Fibroblast of lung (primary cell): ENCODE measurements around the gene ZNF512B.

Experiments used
- EZH2 ChIP-seq: IDR thresholded peaks from 2 replicates; pipeline ENCODE4 v1.5.1; 2012; ENCODE audit warnings: low read length, control low read depth, mild to moderate bottlenecking; ENCODE audit errors: missing control alignments
- TF ChIP-seq, protein P1 (sequence below), 2 donors: IDR thresholded peaks in 1 of 2; conservative IDR thresholded peaks in 1 of 2; 1 replicate in 1 of 2; 2 replicates in 1 of 2; pipeline ENCODE4 v1.5.1; 2011 to 2012; ENCODE audit warnings: low read length in 2 of 2, control low read depth in 1 of 2, inconsistent platforms in 1 of 2, low read depth in 1 of 2, mild to moderate bottlenecking in 1 of 2

- TF ChIP-seq, protein P1, sequence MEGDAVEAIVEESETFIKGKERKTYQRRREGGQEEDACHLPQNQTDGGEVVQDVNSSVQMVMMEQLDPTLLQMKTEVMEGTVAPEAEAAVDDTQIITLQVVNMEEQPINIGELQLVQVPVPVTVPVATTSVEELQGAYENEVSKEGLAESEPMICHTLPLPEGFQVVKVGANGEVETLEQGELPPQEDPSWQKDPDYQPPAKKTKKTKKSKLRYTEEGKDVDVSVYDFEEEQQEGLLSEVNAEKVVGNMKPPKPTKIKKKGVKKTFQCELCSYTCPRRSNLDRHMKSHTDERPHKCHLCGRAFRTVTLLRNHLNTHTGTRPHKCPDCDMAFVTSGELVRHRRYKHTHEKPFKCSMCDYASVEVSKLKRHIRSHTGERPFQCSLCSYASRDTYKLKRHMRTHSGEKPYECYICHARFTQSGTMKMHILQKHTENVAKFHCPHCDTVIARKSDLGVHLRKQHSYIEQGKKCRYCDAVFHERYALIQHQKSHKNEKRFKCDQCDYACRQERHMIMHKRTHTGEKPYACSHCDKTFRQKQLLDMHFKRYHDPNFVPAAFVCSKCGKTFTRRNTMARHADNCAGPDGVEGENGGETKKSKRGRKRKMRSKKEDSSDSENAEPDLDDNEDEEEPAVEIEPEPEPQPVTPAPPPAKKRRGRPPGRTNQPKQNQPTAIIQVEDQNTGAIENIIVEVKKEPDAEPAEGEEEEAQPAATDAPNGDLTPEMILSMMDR (conservative IDR thresholded peaks at IDR 0.05 in 1 of 2, IDR thresholded peaks at IDR 0.05 in 1 of 2; ENCODE audit: low read depth in 1 of 2, low read length in 2 of 2) = no peak
- no peak for TF ChIP-seq EZH2
These were observed 18.9 kb downstream of the ZNF512B start for GRCh38 chr20:63950701-63951397.
